ENCODE measurements around the gene YJEFN3.

The YJEFN3 gene

DNA sequence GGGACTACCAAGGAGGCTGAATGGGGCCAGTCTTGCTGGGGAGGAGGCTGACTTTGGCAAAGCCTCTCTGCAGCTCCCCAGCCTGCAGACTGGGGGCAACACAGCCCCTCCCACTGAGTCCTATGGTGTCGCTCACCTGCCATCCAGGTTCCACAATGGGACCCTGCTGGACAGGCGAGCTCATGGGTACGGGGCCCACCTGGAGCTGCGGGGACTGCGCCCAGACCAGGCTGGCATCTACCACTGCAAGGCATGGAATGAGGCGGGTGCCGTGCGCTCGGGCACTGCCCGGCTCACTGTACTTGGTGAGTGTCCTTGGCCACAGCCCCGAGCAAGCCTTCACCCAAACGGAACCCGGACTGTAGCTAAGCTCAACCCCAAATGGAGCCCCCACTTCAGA lies 14.4 kb downstream of the YJEFN3 start:
- no peak for FAIRE-seq
- no peak for DNase-seq (ENCODE audit: insufficient read length, low spot score)
- no peak for TF ChIP-seq POLR2A (IDR thresholded peaks at IDR 0.05; ENCODE audit: low read depth, low read length)
- no peak for TF ChIP-seq POU2F2 (IDR thresholded peaks at IDR 0.05; ENCODE audit: low read depth, low read length)
- TF ChIP-seq POLR2AphosphoS5 (IDR thresholded peaks at IDR 0.05; ENCODE audit: low read depth, low read length), result no peak
- no peak for TF ChIP-seq SPI1 (IDR thresholded peaks at IDR 0.05; ENCODE audit: low read depth, low read length)
- TF ChIP-seq PAX5 (IDR thresholded peaks at IDR 0.05; ENCODE audit: insufficient read depth, low read length, severe bottlenecking), result no peak
- no peak for TF ChIP-seq TAF1 (IDR thresholded peaks at IDR 0.05; ENCODE audit: low read depth, low read length)

DNA sequence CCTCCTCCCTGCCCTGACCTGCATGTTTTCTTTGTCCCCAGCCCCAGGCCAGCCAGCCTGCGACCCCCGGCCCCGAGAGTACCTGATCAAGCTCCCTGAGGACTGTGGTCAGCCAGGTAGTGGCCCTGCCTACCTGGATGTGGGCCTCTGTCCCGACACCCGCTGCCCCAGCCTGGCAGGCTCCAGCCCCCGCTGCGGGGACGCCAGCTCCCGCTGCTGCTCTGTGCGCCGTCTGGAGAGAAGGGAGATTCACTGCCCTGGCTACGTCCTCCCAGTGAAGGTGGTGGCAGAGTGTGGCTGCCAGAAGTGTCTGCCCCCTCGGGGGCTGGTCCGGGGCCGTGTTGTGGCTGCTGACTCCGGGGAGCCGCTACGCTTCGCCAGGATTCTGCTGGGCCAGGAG lies 14.9 kb downstream of the YJEFN3 start:
- no peak for DNase-seq (ENCODE audit: insufficient read length, low spot score)
- TF ChIP-seq SPI1 (IDR thresholded peaks at IDR 0.05; ENCODE audit: low read depth, low read length) (no peak), POLR2AphosphoS5 (IDR thresholded peaks at IDR 0.05; ENCODE audit: low read depth, low read length) (no peak), TAF1 (IDR thresholded peaks at IDR 0.05; ENCODE audit: low read depth, low read length) (no peak), POU2F2 (IDR thresholded peaks at IDR 0.05; ENCODE audit: low read depth, low read length) (no peak), POLR2A (IDR thresholded peaks at IDR 0.05; ENCODE audit: low read depth, low read length) (no peak), PAX5 (IDR thresholded peaks at IDR 0.05; ENCODE audit: insufficient read depth, low read length, severe bottlenecking) (no peak)
- FAIRE-seq, result no peak

DNA sequence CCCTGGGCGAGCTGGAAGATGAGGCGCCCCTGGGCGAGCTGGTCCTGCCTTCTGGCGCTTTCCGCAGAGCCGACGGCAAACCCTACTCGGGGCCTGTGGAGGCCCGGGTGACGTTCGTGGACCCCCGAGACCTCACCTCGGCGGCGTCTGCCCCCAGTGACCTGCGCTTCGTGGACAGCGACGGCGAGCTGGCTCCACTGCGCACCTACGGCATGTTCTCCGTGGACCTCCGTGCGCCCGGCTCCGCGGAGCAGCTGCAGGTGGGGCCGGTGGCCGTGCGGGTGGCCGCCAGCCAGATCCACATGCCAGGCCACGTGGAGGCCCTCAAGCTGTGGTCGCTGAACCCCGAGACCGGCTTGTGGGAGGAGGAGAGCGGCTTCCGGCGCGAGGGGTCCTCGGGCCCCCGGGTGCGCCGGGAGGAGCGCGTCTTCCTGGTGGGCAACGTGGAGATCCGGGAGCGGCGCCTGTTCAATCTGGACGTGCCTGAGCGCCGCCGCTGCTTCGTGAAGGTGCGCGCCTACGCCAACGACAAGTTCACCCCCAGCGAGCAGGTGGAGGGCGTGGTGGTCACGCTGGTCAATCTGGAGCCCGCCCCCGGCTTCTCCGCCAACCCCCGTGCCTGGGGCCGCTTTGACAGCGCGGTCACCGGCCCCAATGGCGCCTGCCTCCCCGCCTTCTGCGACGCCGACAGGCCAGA lies 15.7 kb downstream of the YJEFN3 start:
- DNase-seq (ENCODE audit: insufficient read length, low spot score), result no peak
- TF ChIP-seq POU2F2 (IDR thresholded peaks at IDR 0.05; ENCODE audit: low read depth, low read length) (no peak), POLR2AphosphoS5 (IDR thresholded peaks at IDR 0.05; ENCODE audit: low read depth, low read length) (no peak), PAX5 (IDR thresholded peaks at IDR 0.05; ENCODE audit: insufficient read depth, low read length, severe bottlenecking) (no peak), POLR2A (IDR thresholded peaks at IDR 0.05; ENCODE audit: low read depth, low read length) (no peak), SPI1 (IDR thresholded peaks at IDR 0.05; ENCODE audit: low read depth, low read length) (no peak), TAF1 (IDR thresholded peaks at IDR 0.05; ENCODE audit: low read depth, low read length) (no peak)

DNA sequence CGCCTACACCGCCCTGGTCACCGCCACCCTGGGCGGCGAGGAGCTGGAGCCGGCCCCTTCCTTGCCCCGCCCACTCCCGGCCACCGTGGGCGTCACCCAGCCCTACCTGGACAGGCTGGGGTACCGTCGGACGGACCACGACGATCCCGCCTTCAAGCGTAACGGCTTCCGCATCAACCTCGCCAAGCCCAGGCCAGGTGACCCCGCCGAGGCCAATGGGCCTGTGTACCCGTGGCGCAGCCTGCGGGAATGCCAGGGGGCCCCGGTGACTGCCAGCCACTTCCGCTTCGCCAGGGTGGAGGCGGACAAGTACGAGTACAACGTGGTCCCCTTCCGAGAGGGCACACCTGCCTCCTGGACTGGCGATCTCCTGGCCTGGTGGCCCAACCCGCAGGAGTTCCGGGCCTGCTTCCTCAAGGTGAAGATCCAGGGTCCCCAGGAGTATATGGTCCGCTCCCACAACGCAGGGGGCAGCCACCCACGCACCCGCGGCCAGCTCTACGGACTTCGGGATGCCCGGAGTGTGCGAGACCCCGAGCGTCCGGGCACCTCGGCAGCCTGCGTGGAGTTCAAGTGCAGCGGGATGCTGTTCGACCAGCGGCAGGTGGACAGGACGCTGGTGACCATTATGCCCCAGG lies 16.4 kb downstream of the YJEFN3 start:
- TF ChIP-seq TAF1 (IDR thresholded peaks at IDR 0.05; ENCODE audit: low read depth, low read length), result no peak
- TF ChIP-seq POU2F2 (IDR thresholded peaks at IDR 0.05; ENCODE audit: low read depth, low read length), result no peak
- no peak for TF ChIP-seq POLR2A (IDR thresholded peaks at IDR 0.05; ENCODE audit: low read depth, low read length)
- TF ChIP-seq PAX5 (IDR thresholded peaks at IDR 0.05; ENCODE audit: insufficient read depth, low read length, severe bottlenecking), result no peak
- no peak for TF ChIP-seq POLR2AphosphoS5 (IDR thresholded peaks at IDR 0.05; ENCODE audit: low read depth, low read length)
- TF ChIP-seq SPI1 (IDR thresholded peaks at IDR 0.05; ENCODE audit: low read depth, low read length), result no peak
- DNase-seq (ENCODE audit: insufficient read length, low spot score), result no peak
- FAIRE-seq, result no peak

More for the DNA sequence above, 15.7 kb downstream of the YJEFN3 start:
- FAIRE-seq, result no peak

DNA sequence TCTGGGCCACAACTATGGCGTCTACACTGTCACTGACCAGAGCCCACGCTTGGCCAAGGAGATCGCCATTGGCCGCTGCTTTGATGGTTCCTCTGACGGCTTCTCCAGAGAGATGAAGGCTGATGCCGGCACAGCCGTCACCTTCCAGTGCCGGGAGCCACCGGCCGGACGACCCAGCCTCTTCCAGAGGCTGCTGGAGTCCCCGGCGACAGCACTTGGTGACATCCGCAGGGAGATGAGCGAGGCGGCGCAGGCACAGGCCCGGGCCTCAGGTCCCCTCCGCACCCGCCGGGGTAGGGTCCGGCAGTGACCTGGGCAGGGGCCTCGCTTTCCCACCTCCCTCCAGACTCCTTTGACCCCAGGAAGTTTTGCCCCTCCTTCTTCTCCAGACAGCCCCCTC lies 17.0 kb downstream of the YJEFN3 start:
- FAIRE-seq (no peak), DNase-seq (ENCODE audit: insufficient read length, low spot score) (no peak)

DNA sequence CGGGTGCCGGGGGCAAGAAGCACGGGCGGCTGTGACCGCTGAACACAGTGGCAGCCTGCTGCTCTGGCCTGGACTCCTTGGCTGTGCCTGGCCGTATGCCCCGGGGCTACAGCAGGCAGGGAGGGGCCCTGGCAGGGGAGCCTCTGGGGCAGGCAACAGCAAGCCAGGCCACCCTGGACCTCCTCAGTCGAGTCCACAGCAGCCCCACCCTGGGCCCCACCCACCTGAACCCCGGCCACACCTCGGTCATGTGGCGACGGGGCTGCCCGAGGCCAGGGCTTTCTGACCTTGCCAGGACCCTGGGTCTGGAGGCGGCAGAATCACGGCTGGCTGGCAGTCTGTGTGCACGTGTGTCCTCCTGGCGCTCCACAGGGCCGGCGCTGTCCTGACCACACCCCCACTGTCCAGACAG lies 18.0 kb downstream of the YJEFN3 start:
- FAIRE-seq (no peak), DNase-seq (ENCODE audit: insufficient read length, low spot score) (no peak)
- TF ChIP-seq PAX5 (IDR thresholded peaks at IDR 0.05; ENCODE audit: insufficient read depth, low read length, severe bottlenecking) (no peak), POLR2AphosphoS5 (IDR thresholded peaks at IDR 0.05; ENCODE audit: low read depth, low read length) (no peak), TAF1 (IDR thresholded peaks at IDR 0.05; ENCODE audit: low read depth, low read length) (no peak), SPI1 (IDR thresholded peaks at IDR 0.05; ENCODE audit: low read depth, low read length) (no peak), POU2F2 (IDR thresholded peaks at IDR 0.05; ENCODE audit: low read depth, low read length) (no peak), POLR2A (IDR thresholded peaks at IDR 0.05; ENCODE audit: low read depth, low read length) (no peak)

More for the DNA sequence above, 17.0 kb downstream of the YJEFN3 start:
- TF ChIP-seq SPI1 (IDR thresholded peaks at IDR 0.05; ENCODE audit: low read depth, low read length), result no peak
- no peak for TF ChIP-seq POLR2A (IDR thresholded peaks at IDR 0.05; ENCODE audit: low read depth, low read length)
- TF ChIP-seq PAX5 (IDR thresholded peaks at IDR 0.05; ENCODE audit: insufficient read depth, low read length, severe bottlenecking), result no peak
- no peak for TF ChIP-seq POU2F2 (IDR thresholded peaks at IDR 0.05; ENCODE audit: low read depth, low read length)
- no peak for TF ChIP-seq TAF1 (IDR thresholded peaks at IDR 0.05; ENCODE audit: low read depth, low read length)
- no peak for TF ChIP-seq POLR2AphosphoS5 (IDR thresholded peaks at IDR 0.05; ENCODE audit: low read depth, low read length)

DNA sequence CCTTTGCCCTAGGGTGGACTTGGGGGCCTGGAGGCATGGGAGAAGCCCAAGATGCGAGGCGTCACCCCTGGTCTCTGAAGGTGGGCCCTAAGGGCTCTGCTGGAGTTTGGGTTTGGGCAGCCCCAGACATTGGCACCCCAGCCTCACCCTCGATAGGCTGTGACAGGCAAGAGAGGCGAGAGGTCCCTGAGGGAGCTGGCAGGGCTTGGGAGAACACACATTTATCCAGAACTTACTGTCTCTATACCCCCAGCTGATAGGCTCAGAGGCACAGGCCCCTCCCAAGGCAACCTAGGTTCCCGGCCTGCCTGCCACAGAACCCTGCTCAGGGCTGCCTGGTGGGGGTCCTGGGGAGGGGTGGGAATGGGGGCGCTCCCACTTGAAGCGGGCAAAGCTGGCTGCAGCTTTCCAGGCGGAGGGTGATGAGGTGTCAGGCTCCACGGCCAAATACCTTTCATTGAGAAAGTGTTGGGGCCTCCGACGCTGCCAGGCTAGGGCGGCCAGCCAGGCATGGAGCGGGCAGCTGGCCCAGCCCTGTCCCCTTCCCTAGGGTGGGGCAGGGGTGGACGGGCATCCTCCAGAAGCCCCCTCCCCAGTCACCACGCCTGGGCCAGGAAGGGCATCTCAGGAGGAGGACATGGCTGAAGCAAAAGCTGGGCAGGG lies 19.1 kb downstream of the YJEFN3 start:
- no peak for TF ChIP-seq PAX5 (IDR thresholded peaks at IDR 0.05; ENCODE audit: insufficient read depth, low read length, severe bottlenecking)
- no peak for TF ChIP-seq POU2F2 (IDR thresholded peaks at IDR 0.05; ENCODE audit: low read depth, low read length)
- TF ChIP-seq SPI1 (IDR thresholded peaks at IDR 0.05; ENCODE audit: low read depth, low read length), result no peak
- TF ChIP-seq TAF1 (IDR thresholded peaks at IDR 0.05; ENCODE audit: low read depth, low read length), result no peak
- TF ChIP-seq POLR2A (IDR thresholded peaks at IDR 0.05; ENCODE audit: low read depth, low read length), result no peak
- no peak for TF ChIP-seq POLR2AphosphoS5 (IDR thresholded peaks at IDR 0.05; ENCODE audit: low read depth, low read length)
- no peak for DNase-seq (ENCODE audit: insufficient read length, low spot score)
- FAIRE-seq, result no peak

DNA sequence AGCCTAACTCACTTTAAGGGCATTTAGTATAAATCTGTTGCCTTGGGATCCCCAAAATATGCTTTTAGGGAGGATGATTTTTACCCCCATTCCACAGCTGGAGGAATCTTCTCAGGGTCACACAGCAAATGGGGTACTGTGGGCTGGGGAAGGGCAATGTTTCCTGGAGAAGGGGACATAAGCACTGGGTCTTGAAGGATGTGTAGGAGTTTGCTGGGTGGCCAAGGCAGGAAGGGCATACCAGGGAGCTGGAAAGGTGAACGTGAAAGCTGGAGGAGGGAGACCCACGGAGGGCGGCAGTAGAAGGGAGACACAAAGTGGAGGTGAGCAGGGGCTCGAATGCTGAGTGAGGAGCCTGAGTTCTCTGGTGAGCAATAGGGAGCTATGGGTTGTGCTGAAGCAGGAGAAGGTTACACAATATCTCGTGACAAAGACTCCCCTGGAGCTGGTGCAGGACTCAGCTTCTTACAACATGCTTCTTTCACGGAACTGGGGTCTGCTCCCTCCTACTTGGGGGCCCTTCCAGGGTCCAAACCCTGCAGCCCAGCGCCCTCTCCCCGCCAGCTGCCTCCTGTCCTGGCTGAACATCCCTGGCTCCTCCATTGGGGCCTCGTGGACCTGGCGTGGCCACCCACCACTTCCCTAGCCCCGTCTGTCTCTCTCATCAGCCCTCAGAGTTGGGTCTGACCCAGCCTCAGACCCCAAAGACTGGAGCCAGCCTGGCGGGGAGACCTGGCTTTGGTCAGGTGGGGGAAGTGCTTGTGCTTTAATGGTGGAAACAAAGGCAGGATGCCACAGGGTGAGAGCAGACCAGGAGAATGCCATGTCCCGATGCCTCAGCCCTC lies 20.4 kb downstream of the YJEFN3 start:
- DNase-seq (ENCODE audit: insufficient read length, low spot score), result no peak
- no peak for FAIRE-seq
- TF ChIP-seq POU2F2 (IDR thresholded peaks at IDR 0.05; ENCODE audit: low read depth, low read length), result no peak
- TF ChIP-seq POLR2A (IDR thresholded peaks at IDR 0.05; ENCODE audit: low read depth, low read length), result no peak
- TF ChIP-seq SPI1 (IDR thresholded peaks at IDR 0.05; ENCODE audit: low read depth, low read length), result no peak
- TF ChIP-seq PAX5 (IDR thresholded peaks at IDR 0.05; ENCODE audit: insufficient read depth, low read length, severe bottlenecking), result no peak
- TF ChIP-seq TAF1 (IDR thresholded peaks at IDR 0.05; ENCODE audit: low read depth, low read length), result no peak
- no peak for TF ChIP-seq POLR2AphosphoS5 (IDR thresholded peaks at IDR 0.05; ENCODE audit: low read depth, low read length)

Measured in GM12891 (cell line).